Esophagus muscularis mucosa (tissue), 3 donors: ENCODE results near the gene MAPK9.

Experiments used
- POLR2AphosphoS5 ChIP-seq, 2 donors: sonication (generic); formaldehyde crosslinking; IDR thresholded peaks; one replicate each; pipeline ENCODE4 v1.6.1; 2017; ENCODE audit warnings: antibody characterized with exemption in 2 of 2
- TF ChIP-seq, protein P1 (sequence below), 3 experiments: fragments of 200-600 bp in 2 of 3; fragments of 450-650 bp in 1 of 3; sonication (generic) in 2 of 3; IDR thresholded peaks; one replicate each; pipeline ENCODE4 v1.5.1; 2017 to 2019; ENCODE audit warnings: antibody characterized with exemption in 3 of 3, mild to moderate bottlenecking in 2 of 3, moderate library complexity in 1 of 3

DNA sequence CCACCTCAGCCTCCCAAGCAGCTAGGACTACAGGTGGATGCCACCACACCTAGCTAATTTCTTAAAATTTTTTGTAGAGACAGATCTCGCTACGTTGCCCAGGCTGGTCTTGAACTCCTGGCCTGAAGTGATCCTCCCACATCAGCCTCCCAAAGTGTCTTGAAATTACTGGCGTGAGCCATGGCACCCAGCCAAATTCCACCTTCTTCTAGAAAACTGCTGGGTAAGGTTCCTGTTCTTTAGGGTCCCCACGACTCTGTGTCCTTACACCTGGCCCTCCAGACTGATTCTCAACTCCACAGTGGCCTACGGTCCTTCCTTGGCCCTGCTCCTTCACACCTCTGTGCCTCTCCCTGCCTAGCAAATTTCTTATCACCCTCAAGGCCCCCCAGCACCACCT, 1.9 kb downstream of the MAPK9 start:
- TF ChIP-seq, protein P1, sequence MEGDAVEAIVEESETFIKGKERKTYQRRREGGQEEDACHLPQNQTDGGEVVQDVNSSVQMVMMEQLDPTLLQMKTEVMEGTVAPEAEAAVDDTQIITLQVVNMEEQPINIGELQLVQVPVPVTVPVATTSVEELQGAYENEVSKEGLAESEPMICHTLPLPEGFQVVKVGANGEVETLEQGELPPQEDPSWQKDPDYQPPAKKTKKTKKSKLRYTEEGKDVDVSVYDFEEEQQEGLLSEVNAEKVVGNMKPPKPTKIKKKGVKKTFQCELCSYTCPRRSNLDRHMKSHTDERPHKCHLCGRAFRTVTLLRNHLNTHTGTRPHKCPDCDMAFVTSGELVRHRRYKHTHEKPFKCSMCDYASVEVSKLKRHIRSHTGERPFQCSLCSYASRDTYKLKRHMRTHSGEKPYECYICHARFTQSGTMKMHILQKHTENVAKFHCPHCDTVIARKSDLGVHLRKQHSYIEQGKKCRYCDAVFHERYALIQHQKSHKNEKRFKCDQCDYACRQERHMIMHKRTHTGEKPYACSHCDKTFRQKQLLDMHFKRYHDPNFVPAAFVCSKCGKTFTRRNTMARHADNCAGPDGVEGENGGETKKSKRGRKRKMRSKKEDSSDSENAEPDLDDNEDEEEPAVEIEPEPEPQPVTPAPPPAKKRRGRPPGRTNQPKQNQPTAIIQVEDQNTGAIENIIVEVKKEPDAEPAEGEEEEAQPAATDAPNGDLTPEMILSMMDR (IDR thresholded peaks at IDR 0.05): no peak
- TF ChIP-seq POLR2AphosphoS5 (IDR thresholded peaks at IDR 0.05): no peak
